ENCODE data around the gene MLST8. TPM values are rescaled to one million over a fixed set of nuclear protein-coding genes. Genes with fewer than 3 reads are reported as not detected.

Gene MLST8
- 28.7 TPM for polyA plus RNA-seq (2012; ENCODE audit: missing spikeins)

- DNase-seq (ENCODE audit: insufficient read length) (peak; percentile 100), FAIRE-seq (peak; percentile 98)
- TF ChIP-seq POLR2AphosphoS5 (IDR thresholded peaks at IDR 0.05; ENCODE audit: low read depth, low read length): peak; percentile 90
- peak; percentile 95 for TF ChIP-seq POLR2A (IDR thresholded peaks at IDR 0.05; ENCODE audit: low read depth, low read length)
- peak; percentile 56 for TF ChIP-seq TAF1 (IDR thresholded peaks at IDR 0.05; ENCODE audit: borderline replicate concordance, low read depth, low read length)
These were observed at the start of gene MLST8 for GRCh38 chr16:2205104-2205966. Gene MLST8 (plus strand): TSS chr16:2205454. CDS start chr16:2206086, 632 bp downstream.

- TF ChIP-seq POLR2A (IDR thresholded peaks at IDR 0.05; ENCODE audit: low read depth, low read length) (no peak), TAF1 (IDR thresholded peaks at IDR 0.05; ENCODE audit: borderline replicate concordance, low read depth, low read length) (no peak), POLR2AphosphoS5 (IDR thresholded peaks at IDR 0.05; ENCODE audit: low read depth, low read length) (no peak)
- DNase-seq (ENCODE audit: insufficient read length): no peak
- FAIRE-seq: no peak
These were observed 49.0 kb upstream of the MLST8 start for GRCh38 chr16:2155977-2156848.

- FAIRE-seq: no peak
- DNase-seq (ENCODE audit: insufficient read length): no peak
- no peak for TF ChIP-seq TAF1 (IDR thresholded peaks at IDR 0.05; ENCODE audit: borderline replicate concordance, low read depth, low read length)
- no peak for TF ChIP-seq POLR2A (IDR thresholded peaks at IDR 0.05; ENCODE audit: low read depth, low read length)
- no peak for TF ChIP-seq POLR2AphosphoS5 (IDR thresholded peaks at IDR 0.05; ENCODE audit: low read depth, low read length)
These were observed 48.4 kb upstream of the MLST8 start for GRCh38 chr16:2156849-2157224.

GRCh38 chr16:2157480-2158261 lies 47.6 kb upstream of the MLST8 start:
- TF ChIP-seq POLR2AphosphoS5 (IDR thresholded peaks at IDR 0.05; ENCODE audit: low read depth, low read length) (no peak), TAF1 (IDR thresholded peaks at IDR 0.05; ENCODE audit: borderline replicate concordance, low read depth, low read length) (no peak), POLR2A (IDR thresholded peaks at IDR 0.05; ENCODE audit: low read depth, low read length) (no peak)
- FAIRE-seq: no peak

GRCh38 chr16:2158262-2158638 lies 47.0 kb upstream of the MLST8 start:
- FAIRE-seq: no peak
- TF ChIP-seq POLR2A (IDR thresholded peaks at IDR 0.05; ENCODE audit: low read depth, low read length) (no peak), POLR2AphosphoS5 (IDR thresholded peaks at IDR 0.05; ENCODE audit: low read depth, low read length) (no peak), TAF1 (IDR thresholded peaks at IDR 0.05; ENCODE audit: borderline replicate concordance, low read depth, low read length) (no peak)
- no peak for DNase-seq (ENCODE audit: insufficient read length)

More at GRCh38 chr16:2157480-2158261, 47.6 kb upstream of the MLST8 start:
- no peak for DNase-seq (ENCODE audit: insufficient read length)

- no peak for TF ChIP-seq POLR2AphosphoS5 (IDR thresholded peaks at IDR 0.05; ENCODE audit: low read depth, low read length)
- no peak for TF ChIP-seq POLR2A (IDR thresholded peaks at IDR 0.05; ENCODE audit: low read depth, low read length)
- no peak for TF ChIP-seq TAF1 (IDR thresholded peaks at IDR 0.05; ENCODE audit: borderline replicate concordance, low read depth, low read length)
- FAIRE-seq (no peak), DNase-seq (ENCODE audit: insufficient read length) (no peak)
These were observed 45.9 kb upstream of the MLST8 start for GRCh38 chr16:2159175-2159838.

- no peak for DNase-seq (ENCODE audit: insufficient read length)
- peak; percentile 86 for FAIRE-seq
- TF ChIP-seq POLR2A (IDR thresholded peaks at IDR 0.05; ENCODE audit: low read depth, low read length) (no peak), POLR2AphosphoS5 (IDR thresholded peaks at IDR 0.05; ENCODE audit: low read depth, low read length) (no peak), TAF1 (IDR thresholded peaks at IDR 0.05; ENCODE audit: borderline replicate concordance, low read depth, low read length) (0 out of 2 replicates have a peak, but pooled peaks have one; percentile 10)
These were observed 44.2 kb upstream of the MLST8 start for GRCh38 chr16:2160915-2161551.

GRCh38 chr16:2161911-2162310 lies 43.3 kb upstream of the MLST8 start:
- TF ChIP-seq POLR2AphosphoS5 (IDR thresholded peaks at IDR 0.05; ENCODE audit: low read depth, low read length) (no peak), POLR2A (IDR thresholded peaks at IDR 0.05; ENCODE audit: low read depth, low read length) (no peak), TAF1 (IDR thresholded peaks at IDR 0.05; ENCODE audit: borderline replicate concordance, low read depth, low read length) (no peak)
- FAIRE-seq (no peak), DNase-seq (ENCODE audit: insufficient read length) (no peak)

- no peak for FAIRE-seq
- no peak for DNase-seq (ENCODE audit: insufficient read length)
- TF ChIP-seq POLR2A (IDR thresholded peaks at IDR 0.05; ENCODE audit: low read depth, low read length) (no peak), TAF1 (IDR thresholded peaks at IDR 0.05; ENCODE audit: borderline replicate concordance, low read depth, low read length) (no peak)
These were observed 42.6 kb upstream of the MLST8 start for GRCh38 chr16:2162676-2163118.
